Endodermal cell (in vitro differentiated cells): ENCODE data around the gene ZFAND3. TPM values are rescaled to one million over a fixed set of nuclear protein-coding genes. Genes with fewer than 3 reads are reported as not detected.

Experiments used
- DNase-seq: peaks from one replicate; pipeline ENCODE4 v3.0.0-alpha.2; 2017
- H3K27ac ChIP-seq: 2 replicates; pipeline ENCODE4 v1.5.1; 2013; ENCODE audit warnings: mild to moderate bottlenecking, low read depth, low read length, moderate library complexity
- H3K27me3 ChIP-seq: 2 replicates; pipeline ENCODE4 v1.6.1; 2013; ENCODE audit warnings: mild to moderate bottlenecking, low read length, moderate library complexity; ENCODE audit not compliant: insufficient read depth, control insufficient read depth, poor library complexity, severe bottlenecking
- H3K36me3 ChIP-seq: 2 replicates; pipeline ENCODE4 v1.7.0; 2013; ENCODE audit warnings: mild to moderate bottlenecking, low read length, moderate library complexity; ENCODE audit not compliant: control insufficient read depth, insufficient read depth
- H3K4me1 ChIP-seq: one replicate; pipeline ENCODE4 v1.7.0; 2013; ENCODE audit warnings: low read length; ENCODE audit not compliant: control insufficient read depth, insufficient read depth
- H3K4me3 ChIP-seq: 2 replicates; pipeline ENCODE4 v1.5.1; 2013; ENCODE audit warnings: mild to moderate bottlenecking, low read length, moderate library complexity
- H3K9ac ChIP-seq: 2 replicates; pipeline ENCODE4 v1.6.1; 2013; ENCODE audit warnings: mild to moderate bottlenecking, low read length, moderate library complexity; ENCODE audit not compliant: poor library complexity, severe bottlenecking; ENCODE audit errors: extremely low read depth
- H3K9me3 ChIP-seq: 2 replicates; pipeline ENCODE4 v1.6.1; 2013; ENCODE audit warnings: mild to moderate bottlenecking, low read length, moderate library complexity; ENCODE audit not compliant: control insufficient read depth
- H3K27ac Mint-ChIP-seq: 2 replicates; pipeline ENCODE4 v1.8.0; 2020; ENCODE audit warnings: mixed read lengths
- H3K27me3 Mint-ChIP-seq: 2 replicates; pipeline ENCODE4 v1.8.0; 2021; ENCODE audit warnings: mild to moderate bottlenecking, mixed read lengths; ENCODE audit not compliant: insufficient read depth
- H3K36me3 Mint-ChIP-seq: 2 replicates; pipeline ENCODE4 v1.8.0; 2020; ENCODE audit warnings: low read depth, mixed read lengths
- H3K4me1 Mint-ChIP-seq: 2 replicates; pipeline ENCODE4 v1.8.0; 2020; ENCODE audit warnings: mixed read lengths
- H3K4me3 Mint-ChIP-seq: 2 replicates; pipeline ENCODE4 v1.8.0; 2020; ENCODE audit warnings: mild to moderate bottlenecking, moderate library complexity, mixed read lengths
- H3K9me3 Mint-ChIP-seq: 2 replicates; pipeline ENCODE4 v1.8.0; 2020; ENCODE audit warnings: mild to moderate bottlenecking, mixed read lengths
- CTCF ChIP-seq: fragments of 200-600 bp; sonication (generic); conservative IDR thresholded peaks from 2 replicates; pipeline ENCODE4 v1.5.0; 2021; ENCODE audit warnings: antibody characterized with exemption, mild to moderate bottlenecking
- WGBS, 2 experiments: methylation state at CpG; one replicate each; pipeline versions ENCODE4 v1.1.5 to v1.1.7; 2013; ENCODE audit warnings: missing lambda C conversion rate in 2 of 2, mixed read lengths in 1 of 2; ENCODE audit not compliant: insufficient coverage in 1 of 2, insufficient read length in 1 of 2; 5-methylcytosine and 5-hydroxymethylcytosine counted together
- total RNA-seq, 2 donors: library from RNA; stranded (reverse); fragmentation: NEBNext Ultra II Directional in 1 of 2; extraction: Animal tissue kit (Norgen Biotek cat#: 25700) in 1 of 2; gene quantifications; 2 replicates in 1 of 2; 3 replicates in 1 of 2; pipeline ENCODE4 v1.2.1, GENCODE V29; 2021

The ZFAND3 gene
- total RNA-seq, 2 donors from 2014 or later = 67.1 to 86.2 TPM

DNA sequence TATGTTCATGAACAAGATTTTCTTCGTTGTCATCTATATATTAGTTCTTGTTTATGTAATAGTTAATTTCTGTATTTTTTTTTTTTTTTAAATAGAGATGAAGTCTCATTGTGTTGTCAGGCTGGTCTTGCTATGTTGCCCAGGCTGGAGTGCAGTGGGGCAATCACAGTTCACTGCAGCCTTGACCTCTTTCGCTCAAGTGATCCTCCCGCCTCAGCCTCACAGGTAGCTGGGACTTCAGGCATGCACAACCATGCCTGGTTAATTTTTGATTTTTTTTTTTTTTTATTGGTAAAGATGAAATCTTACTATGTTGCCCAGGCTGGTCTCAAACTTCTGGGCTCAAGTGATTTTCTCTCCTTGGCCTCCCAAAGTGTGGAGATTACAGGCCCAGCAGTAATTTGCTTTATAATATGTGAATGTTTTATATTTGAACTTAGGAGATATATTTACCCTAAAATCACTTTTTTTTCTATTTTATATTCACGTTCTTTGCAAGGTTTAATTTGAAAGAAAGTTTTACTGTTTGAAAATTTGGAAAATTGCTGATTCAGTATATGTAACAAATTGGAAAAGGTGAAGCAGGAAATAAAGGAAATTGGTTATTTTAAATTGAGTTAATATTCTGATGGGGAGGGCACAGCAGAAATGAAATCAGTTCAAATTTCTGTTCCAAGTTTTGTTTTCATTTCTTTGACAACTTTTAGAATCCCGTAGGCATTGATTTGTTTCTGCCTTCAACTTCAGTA lies 56.2 kb downstream of the ZFAND3 start:
- no peak overlapping the region for H3K4me3 ChIP-seq
- peaks cover 5% of the 10 kb centered on the region for H3K9me3 ChIP-seq
- H3K27ac ChIP-seq = no peak overlapping the region
- Mint-ChIP-seq H3K36me3 (peaks cover 17% of the 10 kb centered on the region), H3K4me1 (peaks cover 43% of the 10 kb centered on the region), H3K4me3 (no peak overlapping the region), H3K27ac (no peak overlapping the region), H3K9me3 (peaks cover 3% of the 10 kb centered on the region), H3K27me3 (peaks cover 6% of the 10 kb centered on the region)
- no peak for DNase-seq
- H3K36me3 ChIP-seq = peaks cover 8% of the 10 kb centered on the region
- TF ChIP-seq CTCF = no peak
- no peak overlapping the region for H3K9ac ChIP-seq
- H3K27me3 ChIP-seq = no peaks in the 10 kb centered on the region
- peaks cover 5% of the 10 kb centered on the region for H3K4me1 ChIP-seq
- 80 to 97% methylated on average over 1 to 5 of the region's 5 CpGs for WGBS, 2 experiments

- peaks cover 6% of the 10 kb centered on the region for H3K27me3 Mint-ChIP-seq
- peaks cover 50% of the 10 kb centered on the region for H3K4me1 Mint-ChIP-seq
- Histone ChIP-seq H3K9me3 (peaks cover 3% of the 10 kb centered on the region), H3K9ac (no peak overlapping the region), H3K4me1 (peaks cover 9% of the 10 kb centered on the region), H3K36me3 (peaks cover 8% of the 10 kb centered on the region), H3K4me3 (no peak overlapping the region), H3K27me3 (no peaks in the 10 kb centered on the region), H3K27ac (no peak overlapping the region)
- no peak for TF ChIP-seq CTCF
- peaks cover 16% of the 10 kb centered on the region for H3K36me3 Mint-ChIP-seq
- H3K27ac Mint-ChIP-seq = no peak overlapping the region
- H3K4me3 Mint-ChIP-seq = no peak overlapping the region
- DNase-seq = no peak
- WGBS, 2 experiments = 94 to 100% methylated on average over 2 to 4 of the region's 4 CpGs
- peaks cover 3% of the 10 kb centered on the region for H3K9me3 Mint-ChIP-seq
Observed at GRCh38 chr6:37876843-37877242, 57.3 kb downstream of the ZFAND3 start.

GRCh38 chr6:37877373-37878149 lies 58.0 kb downstream of the ZFAND3 start:
- Histone ChIP-seq H3K27ac (no peak overlapping the region), H3K9me3 (no peaks in the 10 kb centered on the region), H3K36me3 (peaks cover 8% of the 10 kb centered on the region), H3K27me3 (no peaks in the 10 kb centered on the region), H3K4me3 (no peak overlapping the region), H3K9ac (no peak overlapping the region), H3K4me1 (peaks cover 15% of the 10 kb centered on the region)
- peaks cover 56% of the 10 kb centered on the region for H3K4me1 Mint-ChIP-seq
- TF ChIP-seq CTCF = no peak
- H3K4me3 Mint-ChIP-seq = no peak overlapping the region
- peaks cover 9% of the 10 kb centered on the region for H3K36me3 Mint-ChIP-seq
- DNase-seq = no peak
- H3K9me3 Mint-ChIP-seq = peaks cover under 1% of the 10 kb centered on the region
- H3K27ac Mint-ChIP-seq = no peak overlapping the region
- WGBS, 2 experiments = 92 to 100% methylated on average over 6 of the region's 6 CpGs
- peaks cover 7% of the 10 kb centered on the region for H3K27me3 Mint-ChIP-seq
